Prostate gland (tissue), 2 donors: Measurements from ENCODE around the gene NEK4. TPM values are rescaled to one million over a fixed set of nuclear protein-coding genes. Genes with fewer than 3 reads are reported as not detected.
A peak's percentile ranks its signal among the peaks of the same experiment; 100 is the strongest.

Experiments
- DNase-seq: peaks from one replicate; pipeline ENCODE4 v3.0.0-alpha.2; 2019; ENCODE audit warnings: low spot score
- H3K27ac ChIP-seq, 2 donors: fragments of 200-600 bp; sonication (generic); 2 replicates each; pipeline ENCODE4 v1.5.1; 2017 to 2019
- H3K27me3 ChIP-seq: fragments of 200-600 bp; sonication (generic); replicated peaks from 2 replicates; pipeline ENCODE4 v1.5.1; 2019; ENCODE audit not compliant: insufficient read depth
- H3K36me3 ChIP-seq, 2 donors: fragments of 200-600 bp; sonication (generic); 1 replicate in 1 of 2; 2 replicates in 1 of 2; pipeline versions ENCODE4 v1.5.1 to v1.8.1; 2017 to 2019
- H3K4me1 ChIP-seq: fragments of 200-600 bp; sonication (generic); replicated peaks from 2 replicates; pipeline ENCODE4 v1.5.1; 2019
- H3K4me3 ChIP-seq, 2 donors: fragments of 200-600 bp; sonication (generic); 2 replicates each; pipeline ENCODE4 v1.5.1; 2017 to 2019
- H3K9me3 ChIP-seq: fragments of 200-600 bp; sonication (generic); 2 replicates; pipeline ENCODE4 v1.5.1; 2017
- CTCF ChIP-seq, 4 experiments: fragments of 200-600 bp in 2 of 4; fragments of 450-650 bp in 2 of 4; sonication (generic) in 2 of 4; IDR thresholded peaks; 1 replicate in 3 of 4; 2 replicates in 1 of 4; pipeline ENCODE4 v1.5.1; 2016 to 2019; ENCODE audit warnings: antibody characterized with exemption in 4 of 4, mild to moderate bottlenecking in 2 of 4, moderate library complexity in 2 of 4
- POLR2A ChIP-seq: fragments of 450-650 bp; IDR thresholded peaks from one replicate; pipeline ENCODE4 v1.6.1; 2016; ENCODE audit warnings: antibody characterized with exemption, mild to moderate bottlenecking
- POLR2AphosphoS5 ChIP-seq: sonication (generic); formaldehyde crosslinking; IDR thresholded peaks from one replicate; pipeline ENCODE4 v1.6.1; 2017; ENCODE audit warnings: antibody characterized with exemption
- WGBS: methylation state at CpG from one replicate; pipeline ENCODE4 v1.1.5; 2018; 5-methylcytosine and 5-hydroxymethylcytosine counted together
- intact Hi-C: fragments of 100-400 bp; cut with DNase I; formaldehyde crosslinking; loops from one replicate; pipeline ENCODE4 v1.14.2; 2022
- total RNA-seq, 2 donors: library from RNA; depleted of rRNA; stranded (reverse); fragments of >200 nt; gene quantifications; one replicate each; pipeline ENCODE4 v1.1.0, GENCODE V29; 2016

Gene NEK4
- total RNA-seq, 2 donors from 2014 or later = 24.5 to 49.9 TPM

GRCh38 chr3:52754373-52754772 is 16.4 kb downstream of the NEK4 start:
- Histone ChIP-seq H3K36me3 (peaks cover 1 to 4% of the 10 kb centered on the region in 2 donors), H3K27ac (no peak overlapping the region)
- WGBS = 91% methylated on average over 4 of the region's 4 CpGs

GRCh38 chr3:52752045-52752660 is 18.6 kb downstream of the NEK4 start:
- Histone ChIP-seq H3K4me1 (no peaks in the 10 kb centered on the region), H3K36me3 (peaks cover 4 to 9% of the 10 kb centered on the region in 2 donors), H3K27ac (no peak overlapping the region), H3K27me3 (no peaks in the 10 kb centered on the region), H3K9me3 (no peaks in the 10 kb centered on the region), H3K4me3 (no peak overlapping the region)
- TF ChIP-seq CTCF (IDR thresholded peaks at IDR 0.05) (no peak), POLR2A (no peak), POLR2AphosphoS5 (no peak)
- intact Hi-C loops = no loop called here
- 91% methylated on average over 3 of the region's 3 CpGs for WGBS
- no peak for DNase-seq

More at GRCh38 chr3:52754373-52754772, 16.4 kb downstream of the NEK4 start:
- Histone ChIP-seq H3K4me3 (no peak overlapping the region), H3K27me3 (no peaks in the 10 kb centered on the region), H3K9me3 (no peaks in the 10 kb centered on the region), H3K4me1 (no peaks in the 10 kb centered on the region)
- TF ChIP-seq POLR2A (no peak), CTCF (IDR thresholded peaks at IDR 0.05) (no peak), POLR2AphosphoS5 (no peak)
- intact Hi-C loops = no loop called here
- DNase-seq = no peak

- Histone ChIP-seq H3K9me3 (no peaks in the 10 kb centered on the region), H3K4me1 (no peaks in the 10 kb centered on the region), H3K4me3 (no peak overlapping the region), H3K27ac (no peak overlapping the region), H3K27me3 (no peaks in the 10 kb centered on the region), H3K36me3 (peaks cover 6 to 11% of the 10 kb centered on the region in 2 donors)
- no peak for DNase-seq
- TF ChIP-seq CTCF (IDR thresholded peaks at IDR 0.05) (no peak), POLR2A (no peak), POLR2AphosphoS5 (no peak)
- intact Hi-C loops = loop anchor here (10.0 kb wide), 1 partner anchor 191 kb away; no protein-coding TSS in a partner anchor
- WGBS = 92% methylated on average over 2 of the region's 2 CpGs
Measured at GRCh38 chr3:52743721-52744120, 27.0 kb downstream of the NEK4 start.

DNA sequence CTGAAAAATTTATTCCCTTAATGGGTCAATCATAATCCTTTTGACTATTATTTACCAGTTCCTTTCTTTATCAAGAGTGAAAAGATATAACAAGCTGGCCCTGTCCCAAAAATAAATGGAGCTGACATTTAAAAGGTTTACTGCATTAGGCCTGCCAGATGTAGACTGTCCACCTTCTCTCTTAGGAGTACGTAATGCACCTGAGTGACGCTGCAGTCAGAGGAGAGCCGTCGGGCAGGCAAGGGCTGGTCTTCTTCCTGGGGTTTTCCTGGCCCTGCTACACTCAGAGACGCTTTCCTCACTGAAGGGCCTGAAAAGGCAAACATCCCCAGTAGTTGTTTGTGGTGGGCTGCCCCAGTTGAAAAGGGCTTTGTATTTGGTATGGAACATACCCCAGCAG is 27.6 kb downstream of the NEK4 start:
- Histone ChIP-seq H3K4me3 (no peak overlapping the region), H3K27ac (no peak overlapping the region), H3K9me3 (no peaks in the 10 kb centered on the region), H3K4me1 (no peaks in the 10 kb centered on the region), H3K27me3 (no peaks in the 10 kb centered on the region), H3K36me3 (peaks cover 6 to 9% of the 10 kb centered on the region in 2 donors)
- intact Hi-C loops = loop anchor here (10.0 kb wide), 1 partner anchor 192 kb away; no protein-coding TSS in a partner anchor
- DNase-seq = peak; percentile 12
- TF ChIP-seq POLR2AphosphoS5 (peak; percentile 35), CTCF (IDR thresholded peaks at IDR 0.05) (no peak)
- 63% methylated on average over 5 of the region's 5 CpGs for WGBS
